HG03280 (cell line): ENCODE data around the gene ADGRD1.
"Not testable (repeated sequence)": the region's sequence is repeated elsewhere in the genome, so short reads cannot be mapped to it uniquely, and the experiment has no call there.

ENCODE experiments used
- ATAC-seq: cut with Tn5 transposase; IDR thresholded peaks from one replicate; pipeline ENCODE4 v1.9.1; 2021; ENCODE audit warnings: mild to moderate bottlenecking, moderate library complexity; ENCODE audit not compliant: unreplicated experiment

Gene ADGRD1

DNA sequence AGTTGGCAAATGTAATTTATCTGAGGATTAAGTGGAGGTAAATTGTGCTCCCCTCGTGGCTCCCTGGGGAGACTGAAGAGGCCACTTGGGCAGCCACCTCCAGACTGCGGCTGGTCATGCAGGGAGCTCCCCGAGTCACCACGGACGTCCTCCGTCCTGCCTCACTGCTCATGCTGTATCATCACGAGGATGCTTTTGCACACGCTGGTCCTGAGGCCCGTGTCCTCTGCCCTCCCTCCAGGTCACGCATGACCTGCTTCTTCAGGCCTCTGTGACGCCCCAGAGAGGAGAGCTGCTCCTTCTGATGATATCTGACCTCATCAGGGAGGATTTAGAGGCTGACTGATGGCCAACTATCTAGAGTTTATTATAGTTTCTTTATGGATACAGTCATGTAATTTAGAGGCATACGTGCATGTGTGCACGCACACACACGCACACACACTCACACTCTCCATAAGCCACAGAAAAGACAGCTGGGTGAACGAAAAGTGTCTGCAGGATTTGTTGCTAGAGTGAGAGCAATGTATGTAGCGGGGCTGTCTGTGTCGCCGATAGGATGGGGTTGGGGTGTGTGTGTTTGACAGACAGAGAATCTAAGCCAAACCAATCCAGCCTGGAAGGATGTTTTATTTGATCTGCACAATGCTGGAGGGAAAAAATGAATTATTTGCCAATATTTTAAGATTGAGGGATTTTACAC is 160.0 kb downstream of the ADGRD1 start:
- ATAC-seq = no peak

DNA sequence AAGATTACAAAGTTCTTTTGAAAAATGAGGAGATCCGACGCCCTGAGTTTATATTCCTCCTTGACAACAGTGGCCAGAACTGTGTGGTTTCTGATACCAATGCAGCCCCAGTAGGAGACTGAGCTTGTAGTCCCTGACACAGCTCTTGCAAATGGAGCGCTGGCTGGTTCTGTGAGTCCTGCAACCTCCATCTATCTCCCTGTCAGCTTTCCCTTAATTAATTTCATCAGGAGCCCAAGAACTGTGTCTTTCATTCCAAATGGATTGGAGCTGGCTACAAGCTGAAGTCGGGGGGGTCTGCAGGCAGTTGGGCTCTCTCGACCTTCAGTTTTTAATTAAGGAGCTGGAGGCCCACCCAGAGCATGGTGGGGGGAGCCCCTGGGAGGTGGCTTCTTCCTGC is 160.6 kb downstream of the ADGRD1 start:
- ATAC-seq = no peak

DNA sequence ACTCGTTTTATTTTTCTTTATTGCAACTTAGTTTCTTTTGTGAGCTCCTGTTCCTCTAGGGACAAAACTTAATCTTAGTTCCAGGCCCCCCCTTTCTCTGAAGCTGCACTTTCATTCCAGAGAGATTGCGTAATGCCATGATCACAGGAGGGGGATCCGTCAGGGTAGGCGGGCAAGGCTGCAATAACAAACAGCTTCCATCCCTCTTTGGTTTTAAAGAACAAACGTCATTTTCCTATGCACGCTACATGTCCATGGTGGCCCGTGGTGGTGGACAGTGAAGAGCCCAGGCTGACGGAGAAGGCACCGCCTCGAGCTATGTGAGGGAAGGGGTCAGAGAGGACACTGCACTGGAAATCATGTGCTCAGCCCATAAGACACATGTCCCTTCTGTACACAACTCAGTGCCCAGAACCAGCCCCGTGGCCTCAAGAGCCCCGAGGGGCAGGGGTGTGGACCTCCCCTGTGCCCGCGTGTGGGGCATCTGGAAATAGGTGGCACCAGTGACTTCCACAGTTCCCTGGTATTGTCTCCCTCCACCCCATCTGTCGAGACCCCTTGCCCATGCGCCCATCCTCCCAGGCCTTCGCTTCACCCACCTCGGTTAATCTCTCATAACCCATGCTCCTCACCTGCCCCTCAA is 161.4 kb downstream of the ADGRD1 start:
- no peak for ATAC-seq

DNA sequence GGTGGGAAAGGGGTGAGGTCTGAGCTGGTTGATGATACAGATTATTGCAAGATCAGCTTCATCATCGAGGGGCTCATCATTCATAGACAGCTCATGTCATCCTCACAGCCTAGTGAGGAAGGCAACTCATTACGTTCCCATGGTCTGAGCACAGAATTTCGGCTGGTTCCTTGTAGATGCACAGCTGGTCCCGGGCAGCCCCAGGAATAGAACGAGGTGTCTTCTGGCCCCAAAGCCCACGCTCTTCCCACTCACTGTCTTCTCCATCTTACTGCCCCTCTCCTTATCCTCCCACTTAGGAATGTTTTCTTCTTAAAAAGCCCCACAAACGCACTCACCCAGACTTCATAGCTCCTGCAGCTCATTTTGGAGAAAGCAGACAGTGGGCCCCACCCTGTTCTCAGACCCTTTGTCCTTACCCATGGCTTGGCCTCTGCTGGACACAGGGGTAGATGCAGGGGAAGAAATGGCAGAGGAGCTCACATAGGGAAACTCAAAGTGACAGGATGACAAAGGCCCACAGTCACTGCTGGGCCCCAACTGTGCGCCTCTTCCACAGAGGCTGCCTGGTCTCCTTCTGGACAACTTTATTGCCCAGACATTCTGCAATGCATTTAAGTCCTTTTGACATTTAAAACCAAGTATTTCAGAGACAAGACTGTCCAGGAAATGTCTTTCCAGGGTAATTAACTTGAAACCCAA is 162.2 kb downstream of the ADGRD1 start:
- ATAC-seq = no peak

DNA sequence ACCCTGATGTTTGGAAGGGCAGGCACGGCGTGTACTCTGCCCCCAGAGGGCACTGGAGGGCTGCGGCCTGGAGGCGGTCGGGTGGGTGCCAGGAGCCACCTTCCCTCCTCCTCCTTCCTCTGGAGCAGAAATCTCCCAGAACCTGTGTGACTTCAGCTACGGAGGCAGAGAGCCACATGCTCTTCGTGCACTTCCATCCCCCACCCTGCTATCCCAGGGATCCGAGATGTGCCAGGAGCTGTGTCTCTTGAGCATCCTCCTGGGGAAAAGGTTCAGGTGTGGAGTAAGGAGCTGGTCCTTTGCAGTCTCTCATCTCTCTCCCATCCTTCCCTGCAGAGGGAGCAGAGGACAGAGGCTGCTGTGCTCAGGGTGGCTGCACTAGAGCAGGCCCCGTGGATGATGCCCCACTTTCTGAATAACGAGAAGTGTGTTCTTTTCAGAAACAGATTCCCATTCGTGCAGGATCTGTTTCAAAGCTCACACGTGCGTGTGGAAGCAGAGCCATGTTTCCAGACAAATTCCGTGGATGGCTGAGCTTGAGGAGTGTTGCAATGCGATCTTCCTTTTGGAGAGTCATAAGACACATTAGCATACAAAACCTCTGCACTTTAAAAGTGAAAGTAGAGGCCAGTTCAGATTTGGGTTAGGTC is 162.9 kb downstream of the ADGRD1 start:
- ATAC-seq = no peak

DNA sequence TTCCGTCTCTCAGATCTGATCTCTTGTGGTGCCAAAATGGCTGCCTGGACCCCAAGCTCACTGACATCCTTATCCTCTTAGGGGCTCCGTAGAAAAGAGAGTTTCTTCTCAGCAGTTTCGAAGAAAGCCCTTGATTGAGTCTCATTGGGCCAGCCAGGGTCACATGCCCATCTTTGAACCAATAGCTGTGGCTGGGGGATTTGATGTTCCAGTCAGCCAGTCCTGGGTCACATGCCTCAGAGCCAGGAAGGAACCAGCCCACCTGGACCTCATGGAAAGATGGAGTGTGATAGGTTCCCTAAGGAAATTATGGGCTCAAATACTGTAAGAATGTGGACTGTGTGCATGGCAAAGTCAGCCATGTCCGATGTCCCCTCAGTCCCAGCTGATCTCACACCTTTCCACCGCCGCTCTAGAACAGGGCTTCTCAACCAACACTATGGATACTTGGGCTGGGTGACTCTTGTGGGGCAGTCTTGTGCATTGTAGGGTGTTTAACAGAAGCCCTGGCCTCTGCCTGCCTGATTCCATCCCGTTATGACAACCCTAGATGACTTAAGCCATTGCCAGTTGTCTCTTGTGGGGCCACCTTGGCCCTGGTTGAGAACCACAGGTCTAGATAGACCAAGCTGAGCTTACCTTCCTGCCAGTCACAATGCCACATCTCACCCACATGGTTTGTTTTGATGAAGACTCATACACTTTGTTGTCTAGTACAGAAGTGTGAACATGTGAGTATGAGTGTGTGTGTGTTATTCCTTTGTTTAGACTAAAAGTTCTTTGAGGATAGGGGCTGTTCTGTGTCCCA is 163.9 kb downstream of the ADGRD1 start:
- no peak for ATAC-seq

DNA sequence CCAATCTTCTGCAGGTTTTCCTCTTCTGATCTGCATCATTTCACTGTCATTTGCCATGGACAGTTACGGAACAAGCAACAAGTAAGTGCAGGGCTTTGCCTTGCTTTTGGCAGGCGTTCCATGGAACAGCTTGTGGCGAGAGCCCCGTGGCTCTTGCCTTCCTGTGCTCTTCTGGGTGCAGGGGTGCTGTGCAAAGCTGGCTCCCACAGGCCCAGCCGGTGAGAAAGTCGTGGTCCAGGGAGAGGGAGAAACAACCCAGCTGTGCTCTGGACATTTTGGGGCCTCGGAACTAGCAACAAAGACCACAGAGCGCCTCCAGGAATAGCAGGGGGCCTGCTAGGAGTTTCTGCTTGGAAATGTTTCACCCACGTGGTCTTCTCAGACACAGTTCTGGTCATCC is 164.7 kb downstream of the ADGRD1 start:
- no peak for ATAC-seq

DNA sequence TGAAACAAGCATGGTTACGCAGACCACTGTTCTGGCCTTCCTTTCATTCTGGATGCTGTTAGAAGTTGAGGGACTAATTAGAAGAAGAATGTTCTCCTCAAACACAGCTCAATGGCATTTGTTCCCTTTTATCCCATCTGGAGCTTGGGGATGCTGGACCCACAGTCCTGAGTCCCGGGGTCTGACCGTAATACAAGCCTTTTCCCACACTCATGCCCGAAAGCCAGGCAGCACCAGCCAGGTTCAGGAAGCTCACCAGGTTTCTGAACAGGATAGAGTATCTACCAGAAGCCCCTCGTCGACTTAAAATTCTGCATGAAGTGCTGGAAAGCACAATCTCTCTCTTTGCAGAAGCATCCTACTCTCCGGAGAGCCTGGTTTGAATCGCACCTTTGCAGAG is 165.6 kb downstream of the ADGRD1 start:
- ATAC-seq = not testable (repeated sequence)

DNA sequence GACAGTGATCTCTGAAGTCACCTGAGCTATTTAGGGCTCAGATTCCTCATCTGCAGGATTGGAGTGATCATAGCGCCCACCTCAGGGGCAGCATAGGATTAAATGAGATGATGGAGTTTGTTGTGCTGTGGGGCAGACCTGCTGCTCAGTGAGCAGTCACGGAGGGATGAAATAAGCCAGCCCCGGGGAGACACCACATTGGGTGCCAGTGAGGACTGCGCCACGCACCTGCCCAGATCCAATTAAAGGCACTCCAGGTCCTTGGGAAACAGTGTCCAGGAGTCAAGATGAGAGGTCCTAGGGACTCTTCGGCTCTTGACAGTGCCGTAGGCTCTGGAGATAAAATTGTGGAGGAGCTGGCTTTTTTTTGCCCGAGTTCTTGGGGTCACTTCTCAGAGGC is 166.2 kb downstream of the ADGRD1 start:
- ATAC-seq = no peak

DNA sequence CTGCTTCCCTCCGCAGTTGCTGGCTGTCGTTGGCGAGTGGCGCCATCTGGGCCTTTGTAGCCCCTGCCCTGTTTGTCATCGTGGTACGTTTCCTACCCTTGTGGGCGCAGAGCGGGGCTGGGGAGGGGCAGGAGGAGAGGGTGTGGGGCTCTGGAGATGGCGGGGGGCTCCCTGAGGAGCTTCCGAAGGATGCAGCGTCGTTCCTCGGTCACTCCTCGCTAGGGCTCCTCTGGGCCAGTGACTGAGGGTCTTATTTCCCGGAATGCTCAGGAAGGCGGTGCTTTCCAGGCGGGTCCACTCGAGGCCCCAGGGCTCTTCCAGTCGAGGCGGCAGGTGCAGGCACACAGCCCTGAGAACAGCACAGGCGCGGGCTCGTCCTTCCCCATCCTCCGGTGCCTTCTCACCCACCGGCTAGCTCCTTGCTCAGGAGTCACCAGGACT is 167.1 kb downstream of the ADGRD1 start:
- no peak for ATAC-seq

DNA sequence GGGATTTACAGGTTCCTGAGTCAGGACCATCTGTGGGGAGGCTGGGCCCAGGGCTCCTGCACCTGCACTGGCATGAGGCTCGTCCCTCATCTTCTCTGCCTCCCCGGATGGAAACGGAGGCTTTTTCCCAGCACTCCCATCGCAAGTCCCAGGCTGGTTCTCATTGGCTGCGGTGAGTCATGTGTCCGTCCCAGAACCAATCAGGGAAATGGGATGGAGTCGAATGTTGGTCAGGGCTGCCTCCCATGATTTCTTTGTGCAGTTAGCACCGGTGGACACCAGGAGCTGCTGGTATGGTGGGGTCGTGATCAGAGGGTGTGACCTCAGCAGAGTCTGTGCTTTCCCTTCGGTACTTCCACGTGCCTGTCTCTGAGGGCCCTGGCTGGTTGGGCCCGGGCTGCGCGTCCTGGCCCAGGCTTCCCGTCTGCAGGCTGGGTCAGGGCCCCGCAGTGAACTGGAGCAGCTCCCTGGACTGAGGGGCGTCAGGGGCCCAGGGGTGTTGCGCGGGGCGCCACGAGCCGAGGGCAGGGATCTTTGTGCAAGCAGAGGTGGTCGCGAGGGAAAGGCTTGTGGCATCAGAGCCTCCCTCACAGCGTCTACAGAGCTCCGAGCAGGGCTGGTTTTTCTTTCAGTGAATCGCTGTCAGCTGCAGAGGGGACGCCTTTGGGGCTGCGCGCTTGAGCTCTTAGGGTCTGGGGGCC is 168.1 kb downstream of the ADGRD1 start:
- no peak for ATAC-seq

DNA sequence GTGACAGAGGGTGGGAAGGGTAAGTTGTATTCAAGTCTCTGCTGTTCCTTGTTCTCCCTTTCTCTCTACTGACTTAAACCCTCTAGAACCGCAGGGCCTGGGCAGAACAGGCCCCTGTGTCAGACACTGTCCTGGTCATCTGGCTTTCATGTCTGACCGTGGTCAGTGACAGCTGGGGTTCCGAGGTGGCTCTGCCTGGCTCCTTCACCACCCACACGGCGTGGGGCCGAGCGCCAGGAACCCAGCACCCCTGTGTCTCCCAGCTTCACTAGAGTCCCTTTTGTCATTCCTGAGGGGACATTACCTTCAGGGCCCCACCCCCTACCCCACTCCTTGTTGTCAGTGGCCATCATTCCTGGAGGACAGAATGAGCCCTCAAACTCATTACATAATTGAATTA is 168.9 kb downstream of the ADGRD1 start:
- ATAC-seq = no peak

DNA sequence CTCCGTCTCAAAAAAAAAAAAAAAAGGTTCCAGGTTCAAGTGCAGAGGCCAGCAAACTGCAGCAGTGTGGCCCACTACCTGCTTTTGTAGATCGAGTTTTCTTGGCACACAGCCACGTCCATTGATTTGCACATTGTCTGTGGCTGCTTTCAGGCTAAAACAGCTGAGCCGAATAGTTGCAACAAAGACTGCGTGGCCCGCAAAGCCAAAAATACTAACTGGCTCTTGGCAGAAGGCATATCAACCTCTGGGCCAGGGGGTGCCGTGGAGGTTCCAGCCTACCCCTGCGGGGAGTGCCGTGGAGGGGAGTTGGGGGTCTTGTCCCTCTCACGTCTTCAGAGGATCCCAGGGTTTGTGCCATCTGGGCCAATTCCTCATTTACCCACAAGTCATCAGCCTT is 170.1 kb downstream of the ADGRD1 start:
- no peak for ATAC-seq

DNA sequence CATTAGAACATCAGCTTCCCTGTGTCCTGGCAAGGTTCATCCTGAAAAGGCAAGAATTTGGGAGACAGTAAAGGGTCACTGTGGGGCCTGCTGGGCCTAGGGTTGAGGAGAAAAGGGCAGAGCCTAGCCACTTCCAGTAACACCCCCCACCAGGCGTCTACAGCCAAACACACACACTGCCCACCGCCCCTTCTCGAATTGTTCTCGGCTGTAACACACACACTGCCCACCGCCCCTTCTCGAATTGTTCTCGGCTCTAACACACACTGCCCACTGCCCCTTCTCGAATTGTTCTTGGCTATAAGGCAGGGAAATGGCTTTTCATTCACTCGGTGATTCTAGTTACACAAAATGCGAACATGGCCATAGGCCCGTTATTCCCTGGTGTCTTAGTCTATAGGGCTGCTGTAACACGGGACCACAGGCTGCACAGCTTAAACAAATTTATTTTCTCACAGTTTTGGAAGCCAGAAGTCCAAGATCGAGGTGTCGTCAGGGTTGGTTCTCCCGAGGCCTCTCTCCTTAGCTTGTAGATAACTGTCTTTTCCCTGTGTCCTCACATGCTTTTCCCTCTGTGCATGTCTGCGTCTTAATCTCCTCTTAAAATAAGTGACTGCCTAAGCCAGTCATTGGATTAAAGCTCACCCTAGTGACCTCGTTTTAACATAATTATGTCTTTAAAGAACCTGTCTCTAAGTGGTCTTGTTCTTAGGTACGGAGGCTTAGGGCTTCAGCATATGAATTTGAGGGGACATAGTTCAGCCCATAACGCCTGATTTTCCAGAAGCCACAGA is 171.0 kb downstream of the ADGRD1 start:
- ATAC-seq = no peak

DNA sequence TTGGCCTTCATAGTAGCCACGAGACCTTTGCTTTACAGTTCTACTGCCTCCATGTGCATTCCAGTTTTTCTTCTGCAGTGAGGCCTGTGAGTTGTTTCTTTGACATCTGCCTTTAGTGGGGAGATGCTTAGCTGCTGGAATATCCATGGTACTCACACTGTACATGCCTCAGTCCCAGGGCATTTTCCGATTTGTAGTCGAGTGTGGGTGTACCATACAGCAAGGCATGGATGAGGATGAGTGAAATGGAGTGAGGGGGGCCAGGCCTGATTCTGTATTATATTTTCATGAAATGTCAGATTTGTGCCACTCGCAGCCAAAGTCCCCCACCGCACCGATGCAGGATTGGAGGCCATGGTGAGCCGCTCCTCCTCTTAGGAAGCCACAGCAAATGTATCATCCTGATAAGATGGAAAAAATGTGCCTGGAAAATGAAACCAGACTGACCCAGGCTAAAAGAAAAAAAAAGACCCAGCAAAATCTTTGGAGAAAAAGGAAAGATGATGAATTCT is 173.0 kb downstream of the ADGRD1 start:
- no peak for ATAC-seq

DNA sequence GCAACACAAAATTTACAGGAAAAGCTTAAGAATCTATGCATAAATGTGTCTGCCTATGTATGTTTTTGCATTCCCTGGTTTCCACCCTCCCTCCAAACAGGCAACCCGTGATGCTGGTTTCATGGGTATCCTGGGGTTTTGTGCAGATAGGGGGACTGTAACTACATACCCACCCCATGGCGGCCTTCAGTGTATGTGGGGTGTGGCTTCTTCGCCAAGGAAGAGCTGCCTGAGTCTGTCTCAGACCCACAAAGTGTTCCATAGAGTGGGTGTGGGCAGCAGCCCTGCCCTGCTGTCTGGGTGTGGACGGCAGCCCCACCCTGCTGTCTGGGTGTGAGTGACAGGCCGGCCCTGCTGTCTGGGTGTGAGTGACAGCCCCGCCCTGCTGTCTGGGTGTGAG is 174.8 kb downstream of the ADGRD1 start:
- no peak for ATAC-seq

DNA sequence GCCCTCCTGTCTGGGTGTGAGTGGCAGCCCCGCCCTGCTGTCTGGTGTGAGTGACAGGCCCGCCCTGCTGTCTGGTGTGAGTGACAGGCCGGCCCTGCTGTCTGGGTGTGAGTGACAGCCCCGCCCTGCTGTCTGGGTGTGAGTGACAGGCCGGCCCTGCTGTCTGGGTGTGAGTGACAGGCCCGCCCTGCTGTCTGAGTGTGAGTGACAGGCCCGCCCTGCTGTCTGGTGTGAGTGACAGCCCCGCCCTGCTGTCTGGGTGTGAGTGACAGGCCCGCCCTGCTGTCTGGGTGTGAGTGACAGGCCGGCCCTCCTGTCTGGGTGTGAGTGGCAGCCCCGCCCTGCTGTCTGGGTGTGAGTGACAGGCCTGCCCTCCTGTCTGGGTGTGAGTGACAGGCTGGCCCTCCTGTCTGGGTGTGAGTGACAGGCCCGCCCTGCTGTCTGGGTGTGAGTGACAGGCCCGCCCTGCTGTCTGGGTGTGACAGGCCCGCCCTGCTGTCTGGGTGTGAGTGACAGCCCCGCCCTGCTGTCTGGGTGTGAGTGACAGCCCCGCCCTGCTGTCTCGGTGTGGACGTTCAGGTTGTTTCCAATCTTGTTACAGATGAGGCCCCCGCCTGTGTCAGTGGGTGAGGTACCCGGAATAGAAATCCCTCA is 175.4 kb downstream of the ADGRD1 start:
- not testable (repeated sequence) for ATAC-seq

DNA sequence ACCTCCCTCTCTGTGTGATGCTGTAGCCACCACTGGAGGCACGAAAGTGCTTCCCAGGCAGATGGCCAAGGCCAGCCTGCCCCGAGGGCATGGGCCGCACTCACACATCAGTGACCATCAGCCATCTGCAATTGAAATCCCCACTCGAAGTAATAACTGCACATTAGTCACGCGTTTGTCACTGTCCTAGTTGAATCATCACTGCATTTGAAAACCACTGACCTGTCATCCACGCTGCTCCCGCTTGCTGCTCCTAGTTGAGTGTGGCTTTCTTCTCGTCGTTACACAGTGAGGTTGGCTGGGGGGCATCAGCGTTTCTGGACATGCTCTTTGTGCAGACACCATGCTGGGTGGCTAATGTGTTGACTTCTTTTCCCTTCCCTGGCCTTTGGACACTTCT is 176.1 kb downstream of the ADGRD1 start:
- no peak for ATAC-seq
